Testis (tissue), 2 donors: ENCODE measurements around the gene HINT2.

Experiments used
- POLR2A ChIP-seq: fragments of 450-650 bp; IDR thresholded peaks from one replicate; pipeline ENCODE4 v1.6.1; 2017; ENCODE audit warnings: antibody characterized with exemption, mild to moderate bottlenecking, moderate library complexity
- TF ChIP-seq, protein P1 (sequence below), 3 experiments: fragments of 450-650 bp in 2 of 3; fragments of 200-600 bp in 1 of 3; sonication (generic) in 1 of 3; IDR thresholded peaks; one replicate each; pipeline ENCODE4 v1.5.1; 2016 to 2019; ENCODE audit warnings: antibody characterized with exemption in 3 of 3, mild to moderate bottlenecking in 2 of 3, moderate library complexity in 1 of 3

DNA sequence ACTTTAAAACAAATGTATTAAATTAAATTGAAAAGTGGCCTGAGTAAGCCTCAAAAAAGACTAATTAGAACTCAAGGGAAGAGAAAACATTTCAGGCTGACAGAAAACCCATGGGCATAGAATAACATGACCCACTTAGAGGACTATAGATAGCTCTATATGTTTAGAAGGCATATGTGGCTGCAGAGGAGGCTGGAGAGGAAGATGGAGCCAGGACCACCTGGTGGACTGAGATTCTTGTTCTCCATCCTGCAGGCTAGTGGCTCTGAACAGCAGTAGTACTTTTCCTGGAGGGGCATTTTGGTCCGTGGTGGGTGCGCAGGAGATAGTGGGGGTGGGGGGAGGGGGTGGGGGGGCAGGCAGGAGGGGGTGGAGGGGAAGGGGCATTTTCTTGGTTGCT lies 33.8 kb downstream of the HINT2 start:
- TF ChIP-seq, protein P1, sequence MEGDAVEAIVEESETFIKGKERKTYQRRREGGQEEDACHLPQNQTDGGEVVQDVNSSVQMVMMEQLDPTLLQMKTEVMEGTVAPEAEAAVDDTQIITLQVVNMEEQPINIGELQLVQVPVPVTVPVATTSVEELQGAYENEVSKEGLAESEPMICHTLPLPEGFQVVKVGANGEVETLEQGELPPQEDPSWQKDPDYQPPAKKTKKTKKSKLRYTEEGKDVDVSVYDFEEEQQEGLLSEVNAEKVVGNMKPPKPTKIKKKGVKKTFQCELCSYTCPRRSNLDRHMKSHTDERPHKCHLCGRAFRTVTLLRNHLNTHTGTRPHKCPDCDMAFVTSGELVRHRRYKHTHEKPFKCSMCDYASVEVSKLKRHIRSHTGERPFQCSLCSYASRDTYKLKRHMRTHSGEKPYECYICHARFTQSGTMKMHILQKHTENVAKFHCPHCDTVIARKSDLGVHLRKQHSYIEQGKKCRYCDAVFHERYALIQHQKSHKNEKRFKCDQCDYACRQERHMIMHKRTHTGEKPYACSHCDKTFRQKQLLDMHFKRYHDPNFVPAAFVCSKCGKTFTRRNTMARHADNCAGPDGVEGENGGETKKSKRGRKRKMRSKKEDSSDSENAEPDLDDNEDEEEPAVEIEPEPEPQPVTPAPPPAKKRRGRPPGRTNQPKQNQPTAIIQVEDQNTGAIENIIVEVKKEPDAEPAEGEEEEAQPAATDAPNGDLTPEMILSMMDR (IDR thresholded peaks at IDR 0.05), result no peak
- TF ChIP-seq POLR2A, result no peak
